T-helper 22 cell (primary cell): Measurements from ENCODE around the gene ANKRD44.

Source experiments
- DNase-seq: peaks from one replicate; pipeline ENCODE4 v3.0.0-alpha.2; 2020; ENCODE audit warnings: low read depth

ANKRD44 gene

DNA sequence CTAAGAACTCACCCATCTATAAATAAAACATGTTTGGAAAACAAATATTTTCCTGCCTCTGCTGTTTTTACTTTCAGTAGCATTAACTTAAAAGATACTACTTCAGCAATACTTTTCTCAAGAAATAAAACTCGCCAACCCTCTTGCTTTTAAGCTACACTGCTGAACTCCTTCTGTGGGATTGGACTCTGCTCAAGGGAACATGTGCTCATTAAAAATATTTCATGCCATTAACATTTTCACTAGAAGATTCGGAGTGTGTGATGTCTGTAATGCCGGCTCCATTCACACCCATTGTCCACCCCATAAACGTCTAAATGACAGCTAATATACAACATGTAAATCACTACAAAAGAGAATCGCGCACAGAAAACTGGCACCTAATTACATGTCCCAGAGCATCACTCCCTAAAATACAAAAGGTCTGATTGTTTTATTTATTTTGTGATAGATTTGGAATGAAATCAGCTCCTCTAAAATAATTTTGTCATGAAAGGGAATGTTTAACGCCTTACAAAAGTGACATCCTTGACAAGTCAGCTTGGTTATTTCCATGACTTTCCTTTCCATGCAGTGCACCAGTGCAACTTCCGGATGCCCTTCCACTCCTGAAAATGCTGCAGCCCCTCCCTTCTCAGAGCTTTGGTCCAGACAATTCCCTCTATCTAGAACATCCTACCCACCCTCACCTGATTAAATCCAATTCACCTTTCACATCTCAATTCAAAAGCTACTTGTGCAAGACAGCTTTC, 73.1 kb downstream of the ANKRD44 start:
- DNase-seq, result no peak

DNA sequence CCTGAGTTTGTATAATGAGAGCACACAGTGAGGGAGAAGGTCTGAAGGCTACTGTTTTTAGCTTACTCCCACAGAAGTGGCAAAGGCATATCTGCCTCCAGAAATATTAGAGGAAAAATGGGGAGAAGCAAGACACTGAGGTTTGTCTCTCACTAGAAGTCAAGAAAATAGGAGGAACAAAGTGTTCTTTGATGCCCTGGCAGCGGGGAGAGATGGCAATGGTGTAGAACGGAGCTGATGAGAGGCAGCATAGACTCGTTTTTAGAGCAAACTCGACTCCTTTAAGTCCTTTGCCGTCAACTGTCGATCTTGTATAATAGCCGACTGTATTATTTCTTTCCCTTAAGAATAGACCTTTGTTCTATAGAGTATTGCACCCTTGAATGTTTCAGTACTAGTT, 73.8 kb downstream of the ANKRD44 start:
- no peak for DNase-seq

GRCh38 chr2:197236159-197236558, 74.4 kb downstream of the ANKRD44 start:
- DNase-seq, result no peak

DNA sequence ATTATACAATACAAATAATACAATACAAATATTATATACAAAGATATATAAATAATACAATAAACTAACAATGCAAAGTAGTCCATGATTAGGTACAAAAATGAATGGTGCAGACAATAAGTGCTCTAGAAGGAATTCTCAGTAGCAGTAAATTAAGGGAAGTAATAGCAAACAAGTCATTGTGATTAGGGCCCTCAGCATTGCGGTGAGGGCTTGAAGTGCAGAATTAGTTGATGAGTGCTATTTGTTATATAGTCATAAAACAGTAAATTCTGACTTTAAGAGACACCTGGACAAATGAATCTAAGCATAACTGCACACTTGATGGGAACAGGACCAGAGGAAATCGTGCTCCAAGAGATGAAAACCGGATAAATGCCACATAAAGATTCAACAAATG, 74.9 kb downstream of the ANKRD44 start:
- no peak for DNase-seq

DNA sequence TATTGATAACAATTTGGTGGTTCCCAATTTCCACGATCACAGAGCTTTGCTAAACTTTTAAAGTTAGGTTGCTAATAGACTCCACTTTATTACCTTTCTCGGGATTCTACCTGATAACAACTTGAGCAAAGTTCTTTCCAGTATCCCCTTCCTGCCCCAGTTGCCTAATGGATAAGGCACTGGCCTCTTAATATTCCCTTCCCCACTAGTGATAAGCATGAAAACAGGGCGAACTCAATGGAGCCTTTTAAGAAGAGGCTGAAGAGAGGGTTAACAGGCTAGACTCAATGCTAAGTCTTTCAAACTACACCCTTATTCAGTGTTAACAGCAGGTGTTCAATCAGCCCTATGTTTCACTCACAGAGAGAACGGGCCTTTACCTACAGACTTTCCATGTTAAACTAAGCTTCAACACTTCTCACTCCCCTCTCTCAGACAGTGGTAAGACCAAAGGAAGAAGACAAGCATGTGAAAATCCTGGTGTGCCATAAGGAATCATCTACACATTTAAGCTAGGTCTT, 75.8 kb downstream of the ANKRD44 start:
- DNase-seq, result no peak

- DNase-seq, result no peak
Observed at GRCh38 chr2:197233473-197233872, 77.1 kb downstream of the ANKRD44 start.

DNA sequence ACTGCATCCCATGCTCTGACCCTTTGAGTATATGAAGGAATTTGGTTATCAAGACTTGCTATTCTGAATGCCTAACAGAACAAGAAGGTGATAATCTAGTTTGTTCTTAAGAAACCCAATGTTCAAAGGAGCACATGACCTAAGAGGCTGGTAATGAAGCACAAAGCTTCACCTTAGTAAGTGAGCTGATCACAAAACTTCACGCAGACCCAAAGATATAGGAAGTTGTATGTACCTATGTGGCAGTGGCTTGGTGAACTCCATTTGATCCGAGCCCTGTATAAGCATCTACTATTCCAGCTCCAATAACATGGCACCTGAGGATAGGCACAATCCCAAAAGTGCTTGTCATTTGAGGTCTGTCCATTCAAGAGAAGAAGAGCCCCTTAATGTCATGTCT, 78.6 kb downstream of the ANKRD44 start:
- no peak for DNase-seq

GRCh38 chr2:197229509-197230443, 80.8 kb downstream of the ANKRD44 start:
- no peak for DNase-seq

DNA sequence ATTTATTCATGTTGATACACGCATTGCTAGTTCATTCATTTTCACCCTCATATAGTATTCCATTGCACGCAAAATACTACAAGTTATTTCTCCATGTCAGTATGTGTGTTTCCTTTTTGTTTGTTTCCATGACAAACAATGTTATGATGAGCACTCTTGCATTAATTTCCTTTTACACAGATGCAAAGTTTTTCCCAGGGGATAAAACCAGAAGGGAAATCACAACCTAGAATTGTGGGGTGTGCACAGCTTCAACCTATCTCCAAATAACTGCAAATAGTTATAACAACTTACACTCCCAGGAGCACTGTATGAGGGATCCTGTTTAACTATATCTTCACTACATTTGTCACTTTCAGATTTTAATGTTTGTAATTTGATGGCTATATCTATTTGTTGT, 87.1 kb downstream of the ANKRD44 start:
- DNase-seq, result no peak

DNA sequence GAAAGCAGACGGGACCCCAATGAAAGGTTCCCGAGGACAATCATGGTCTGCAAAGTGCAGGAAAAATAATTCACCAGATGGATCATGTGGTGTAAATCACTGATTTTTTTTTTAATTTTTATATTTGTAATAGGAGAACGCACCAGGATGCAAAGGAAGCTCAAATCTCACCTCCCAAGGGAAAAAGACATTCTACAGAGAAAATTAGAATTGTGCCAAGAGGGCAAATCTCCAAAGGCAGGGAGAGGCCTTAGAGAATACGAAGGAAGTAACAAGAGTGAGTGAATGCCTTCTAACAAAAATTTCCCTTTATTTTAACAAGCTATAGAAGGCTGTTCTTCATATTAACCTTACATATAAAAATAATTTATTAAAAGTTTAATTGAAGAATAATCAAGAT, 90.9 kb downstream of the ANKRD44 start:
- no peak for DNase-seq

DNA sequence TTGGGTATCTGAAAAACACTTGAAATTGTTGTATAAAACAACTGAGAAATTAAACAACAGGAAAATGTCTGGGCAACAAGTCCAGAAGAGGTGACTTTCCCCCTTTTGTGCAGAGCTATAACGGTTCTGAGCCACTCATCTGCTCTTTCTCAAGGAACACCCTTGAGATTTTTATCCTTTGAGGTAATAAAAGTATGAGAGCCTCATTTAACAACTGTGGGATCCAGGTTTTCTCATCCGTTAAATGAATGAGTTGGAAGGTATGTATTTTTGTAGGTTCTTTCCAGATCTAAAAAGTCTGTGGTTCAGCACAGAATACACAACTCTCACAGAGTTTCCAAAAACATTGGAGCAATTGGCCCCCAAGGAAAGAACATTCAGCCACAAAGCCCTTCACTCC, 93.0 kb downstream of the ANKRD44 start:
- no peak for DNase-seq

GRCh38 chr2:197216361-197216979, 94.1 kb downstream of the ANKRD44 start:
- no peak for DNase-seq

GRCh38 chr2:197215748-197216360, 94.7 kb downstream of the ANKRD44 start:
- no peak for DNase-seq

DNA sequence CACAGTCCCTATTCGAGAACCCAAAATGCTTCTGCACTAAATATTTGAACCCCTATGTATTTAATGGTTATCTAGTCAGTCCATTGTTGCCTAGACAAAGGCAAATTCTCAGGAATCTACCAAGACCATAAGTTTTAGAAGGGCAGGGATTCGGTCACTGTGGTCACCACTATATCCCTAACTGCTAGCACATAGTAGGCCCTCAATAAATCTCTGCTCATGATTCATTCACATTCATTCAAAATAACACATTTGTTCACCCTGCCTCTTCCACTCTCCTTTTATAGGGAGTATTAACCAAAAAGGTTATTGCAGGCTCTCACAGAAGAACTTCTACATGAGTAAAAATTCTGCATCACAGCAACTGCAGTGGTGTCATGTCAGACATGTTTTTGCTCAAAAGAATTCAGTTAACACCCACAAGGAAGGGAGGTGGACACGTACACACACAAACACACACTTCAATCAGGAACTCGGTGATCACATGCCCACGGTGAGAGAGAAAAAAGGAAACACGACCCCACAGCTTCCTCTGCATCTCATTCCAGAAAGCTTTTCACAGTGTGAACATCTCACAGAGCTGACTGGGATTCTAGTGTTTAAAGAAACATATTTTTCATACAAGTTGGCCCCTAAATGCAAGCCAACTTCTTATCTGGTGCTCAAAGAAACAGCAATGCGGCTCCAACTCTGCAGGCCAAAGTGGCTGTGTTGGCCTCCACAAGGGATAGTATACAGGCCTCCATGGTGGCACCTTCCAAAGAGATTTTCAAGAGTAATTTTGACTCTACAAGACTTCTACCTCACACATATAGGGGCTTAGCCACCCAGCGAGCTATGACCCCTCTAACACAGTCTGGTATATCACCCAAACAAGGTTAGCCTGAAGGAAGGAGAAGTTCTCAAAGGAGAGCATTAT, 98.0 kb downstream of the ANKRD44 start:
- no peak for DNase-seq

DNA sequence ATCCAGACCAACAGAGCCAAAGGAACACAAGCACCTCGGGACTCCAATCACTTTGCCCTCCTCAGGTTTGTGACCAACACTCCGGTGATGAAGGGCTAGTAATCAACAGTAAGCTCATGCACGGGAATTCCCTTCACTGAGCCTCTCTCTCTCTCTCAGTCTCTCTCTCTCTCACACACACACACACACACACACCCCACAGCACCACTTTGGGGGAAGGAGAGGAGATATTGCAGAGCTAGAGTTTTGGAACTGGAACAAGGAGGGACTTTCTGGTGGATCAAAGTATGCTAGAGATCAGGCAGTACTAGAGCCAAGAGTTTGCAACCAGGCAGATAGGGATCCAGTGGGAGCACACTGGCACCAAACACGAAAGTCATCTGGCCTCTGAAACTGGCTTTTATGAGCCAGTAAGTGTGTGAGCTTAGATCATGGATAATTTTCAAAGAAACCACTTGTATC, 98.7 kb downstream of the ANKRD44 start:
- DNase-seq, result peak; percentile 40

DNA sequence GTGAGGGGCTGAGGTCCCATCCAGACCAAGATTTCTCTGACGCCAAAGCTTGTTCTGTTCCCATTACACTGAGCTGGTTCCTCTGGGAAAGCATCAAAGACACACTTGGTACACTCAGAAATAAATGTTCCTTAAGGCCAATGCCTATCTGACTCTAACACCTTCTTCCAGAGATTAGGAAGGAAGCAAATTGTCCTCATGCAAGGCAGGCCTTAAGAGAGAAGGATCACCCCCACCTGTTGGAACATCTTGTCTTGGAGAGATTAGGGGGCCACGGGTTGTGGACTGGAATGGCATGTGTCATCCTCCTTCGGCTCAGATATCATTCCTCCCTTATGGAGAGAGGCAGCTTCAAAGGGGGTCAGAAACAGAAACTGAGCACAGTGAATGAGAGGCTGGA, 100.2 kb downstream of the ANKRD44 start:
- DNase-seq, result no peak

DNA sequence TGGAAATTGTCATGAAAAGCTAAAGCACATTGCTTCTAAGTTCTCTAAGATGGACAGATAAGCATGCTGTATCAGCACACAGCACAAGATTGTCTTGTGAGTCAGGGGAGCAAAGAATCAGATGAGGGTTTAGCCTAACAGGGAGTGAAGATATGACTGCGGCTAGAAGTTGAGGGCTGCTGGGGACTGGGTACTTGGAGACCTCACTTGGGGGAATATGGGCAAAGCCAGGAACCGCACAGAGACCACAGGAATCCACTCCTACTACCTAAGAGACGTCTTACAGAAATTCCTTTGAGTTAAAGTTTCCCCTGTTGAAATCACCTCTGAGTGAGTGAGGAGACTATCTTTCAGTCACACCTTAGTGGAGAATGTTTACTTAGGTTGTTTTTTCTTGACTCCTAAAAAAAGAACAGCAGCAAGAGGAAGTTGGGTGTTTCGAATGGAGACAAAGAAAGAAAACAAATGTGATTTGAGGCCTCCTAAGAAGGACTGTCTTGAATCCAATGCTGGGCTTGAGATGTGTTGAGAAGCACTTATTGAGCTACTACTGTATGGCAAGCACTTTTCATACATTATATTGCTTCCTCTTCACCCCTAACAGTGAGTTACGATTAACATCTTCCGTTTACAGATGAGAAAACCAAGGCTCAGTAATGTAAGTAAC, 100.7 kb downstream of the ANKRD44 start:
- peak; percentile 65 for DNase-seq

DNA sequence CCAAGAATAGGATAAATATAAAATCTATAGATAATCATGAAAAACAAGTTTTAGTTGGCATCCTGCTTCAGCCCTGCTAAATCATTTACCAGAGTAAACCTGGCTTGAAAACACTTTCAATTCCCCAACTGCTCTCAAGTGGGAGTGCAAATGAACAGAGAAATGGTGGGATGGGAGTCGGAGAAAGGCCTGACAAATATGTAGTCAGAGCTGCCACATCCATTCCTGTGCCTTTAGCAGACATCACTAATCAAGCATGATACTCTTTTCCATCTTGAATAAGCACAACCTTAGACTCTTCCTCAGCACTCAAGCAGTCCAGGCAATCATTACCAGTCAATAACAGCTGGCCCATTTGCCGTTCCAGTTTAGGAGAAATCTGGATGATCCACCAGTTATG, 101.3 kb downstream of the ANKRD44 start:
- no peak for DNase-seq

GRCh38 chr2:197208841-197209240, 101.7 kb downstream of the ANKRD44 start:
- no peak for DNase-seq

GRCh38 chr2:197208024-197208423, 102.6 kb downstream of the ANKRD44 start:
- no peak for DNase-seq
